Neural cell (in vitro differentiated cells): Measurements from ENCODE around the gene APBB2. TPM values are rescaled to one million over a fixed set of nuclear protein-coding genes. Genes with fewer than 3 reads are reported as not detected.

ENCODE experiments used
- H2AFZ ChIP-seq: fragments of 200-600, 300-800 bp; sonication (generic), shearing (Covaris generic); 2 replicates; pipeline ENCODE4 v1.6.0; 2014; ENCODE audit warnings: low read depth, mild to moderate bottlenecking, antibody characterized with exemption, low read length, moderate library complexity
- H3F3A ChIP-seq: fragments of 200-600 bp; shearing (Covaris generic); 2 replicates; pipeline ENCODE4 v1.6.1; 2016; ENCODE audit warnings: mild to moderate bottlenecking, moderate library complexity, mixed read lengths, antibody characterized with exemption, low read length; ENCODE audit not compliant: insufficient read depth, poor library complexity, severe bottlenecking
- H3K27ac ChIP-seq: fragments of 200-600, 300-800 bp; sonication (generic), shearing (Covaris generic); 2 replicates; pipeline ENCODE4 v1.5.1; 2014; ENCODE audit warnings: mild to moderate bottlenecking, low read length, moderate library complexity
- H3K27me3 ChIP-seq: fragments of 300-800, 200-600 bp; sonication (generic), shearing (Covaris generic); 2 replicates; pipeline ENCODE4 v1.6.0; 2014; ENCODE audit warnings: mild to moderate bottlenecking, low read depth, low read length, moderate library complexity; ENCODE audit not compliant: insufficient read depth
- H3K36me3 ChIP-seq: fragments of 300-800, 200-600 bp; sonication (generic), shearing (Covaris generic); 2 replicates; pipeline ENCODE4 v1.5.1; 2014; ENCODE audit warnings: mild to moderate bottlenecking, antibody characterized with exemption, low read length, moderate library complexity; ENCODE audit not compliant: insufficient read depth
- H3K4me2 ChIP-seq: fragments of 300-800, 200-600 bp; sonication (generic), shearing (Covaris generic); 2 replicates; pipeline ENCODE4 v1.6.0; 2014; ENCODE audit warnings: mild to moderate bottlenecking, low read length
- H3K4me3 ChIP-seq: fragments of 300-800, 200-600 bp; sonication (generic), shearing (Covaris generic); 2 replicates; pipeline ENCODE4 v1.5.1; 2014; ENCODE audit warnings: mild to moderate bottlenecking, low read length, moderate library complexity
- H3K79me2 ChIP-seq: fragments of 200-600 bp; shearing (Covaris generic); replicated peaks from 2 replicates; pipeline ENCODE4 v1.6.0; 2014; ENCODE audit warnings: mild to moderate bottlenecking, low read length, moderate library complexity; ENCODE audit not compliant: insufficient read depth
- H3K9ac ChIP-seq: fragments of 300-800, 200-600 bp; sonication (generic), shearing (Covaris generic); 2 replicates; pipeline ENCODE4 v1.6.1; 2016; ENCODE audit warnings: mild to moderate bottlenecking, low read length, mixed read lengths
- H3K9me2 ChIP-seq: fragments of 200-600 bp; shearing (Covaris generic); 2 replicates; pipeline ENCODE4 v1.6.1; 2016; ENCODE audit warnings: mild to moderate bottlenecking, low read length, mixed read lengths; ENCODE audit not compliant: insufficient read depth
- H3K9me3 ChIP-seq: fragments of 200-600, 300-800 bp; sonication (generic), shearing (Covaris generic); 2 replicates; pipeline ENCODE4 v1.6.1; 2016; ENCODE audit warnings: mild to moderate bottlenecking, mixed run types, low read length, moderate library complexity, mixed read lengths
- H4K20me1 ChIP-seq: fragments of 200-600 bp; shearing (Covaris generic); 2 replicates; pipeline ENCODE4 v1.6.1; 2016; ENCODE audit warnings: mild to moderate bottlenecking, mixed run types; ENCODE audit not compliant: insufficient read depth
- CTCF ChIP-seq: fragments of 450-650 bp; IDR thresholded peaks from 2 replicates; pipeline ENCODE4 v1.5.1; 2014; ENCODE audit warnings: antibody characterized with exemption, mild to moderate bottlenecking, moderate library complexity; ENCODE audit not compliant: poor library complexity, severe bottlenecking
- EP300 ChIP-seq: fragments of 450-650 bp; conservative IDR thresholded peaks from 2 replicates; pipeline ENCODE4 v1.6.1; 2014; ENCODE audit warnings: antibody characterized with exemption, mild to moderate bottlenecking, moderate library complexity; ENCODE audit not compliant: poor library complexity, severe bottlenecking
- MXI1 ChIP-seq: fragments of 450-650 bp; conservative IDR thresholded peaks from 2 replicates; pipeline ENCODE4 v1.6.1; 2014; ENCODE audit warnings: antibody characterized with exemption, mild to moderate bottlenecking; ENCODE audit not compliant: poor library complexity, severe bottlenecking
- POLR2AphosphoS5 ChIP-seq: IDR thresholded peaks from 2 replicates; pipeline ENCODE4 v1.6.1; 2012
- RAD21 ChIP-seq: fragments of 450-650 bp; conservative IDR thresholded peaks from 2 replicates; pipeline ENCODE4 v1.6.1; 2014; ENCODE audit warnings: antibody characterized with exemption, mild to moderate bottlenecking, moderate library complexity
- REST ChIP-seq: IDR thresholded peaks from 2 replicates; pipeline ENCODE4 v1.6.1; 2012; ENCODE audit warnings: borderline replicate concordance
- SMC3 ChIP-seq: fragments of 450-650 bp; conservative IDR thresholded peaks from 2 replicates; pipeline ENCODE4 v1.6.1; 2014; ENCODE audit warnings: antibody characterized with exemption, mild to moderate bottlenecking, moderate library complexity; ENCODE audit not compliant: poor library complexity
- TAF1 ChIP-seq: IDR thresholded peaks from 2 replicates; pipeline ENCODE4 v1.6.1; 2012; ENCODE audit warnings: low read depth
- polyA plus RNA-seq: library from polyadenylated mRNA; depleted of rRNA; stranded (reverse); fragments of >200 nt; gene quantifications from 2 replicates; pipeline ENCODE4 v1.2.3, GENCODE V29; 2014

APBB2 gene
- polyA plus RNA-seq, 1 donor from 2014 or later: 41.9 TPM

DNA sequence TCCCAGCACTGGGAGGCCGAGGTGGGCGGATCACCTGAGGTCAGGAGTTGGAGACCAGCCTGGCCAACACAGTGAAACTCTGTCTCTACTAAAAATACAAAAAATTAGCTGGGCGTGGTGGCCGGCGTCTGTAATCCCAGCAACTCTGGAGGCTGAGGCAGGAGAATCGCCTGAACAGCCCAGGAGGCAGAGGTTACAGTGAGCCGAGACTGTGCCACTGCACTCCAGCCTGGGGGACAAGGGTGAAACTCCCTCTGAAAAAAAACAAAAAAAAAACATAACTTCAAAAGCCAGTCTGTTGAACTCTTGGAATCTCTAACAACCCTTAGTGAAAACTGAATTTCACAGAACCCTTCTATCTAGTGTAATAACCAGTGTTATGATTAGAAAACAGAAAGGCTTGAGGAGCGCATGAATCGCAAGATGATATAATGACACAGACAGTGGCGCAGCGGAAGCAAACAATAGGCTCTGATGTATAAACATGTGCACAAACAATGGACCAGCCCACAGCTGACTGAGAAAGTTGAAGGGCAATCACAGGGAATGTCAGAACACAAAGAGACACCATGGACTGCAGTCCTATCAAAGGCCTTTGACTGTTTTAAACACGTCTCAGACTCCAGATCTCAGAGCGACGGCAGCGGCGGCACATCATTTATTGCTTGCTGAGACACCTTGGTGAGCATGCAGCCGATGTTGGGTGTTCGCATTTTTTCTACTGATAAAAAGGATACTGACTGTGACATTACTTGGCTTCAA is 383.0 kb downstream of the APBB2 start:
- peak overlapping the region; percentile 9 for H3K4me3 ChIP-seq

GRCh38 chr4:40829586-40829985 is 384.8 kb downstream of the APBB2 start:
- Histone ChIP-seq H3K9me2 (no peaks in the 10 kb centered on the region), H3F3A (no peaks in the 10 kb centered on the region), H3K4me3 (no peak overlapping the region), H3K36me3 (no peaks in the 10 kb centered on the region), H3K9me3 (no peaks in the 10 kb centered on the region), H3K9ac (no peak overlapping the region), H3K79me2 (peaks cover 3% of the 10 kb centered on the region), H3K27me3 (no peaks in the 10 kb centered on the region), H3K4me2 (no peak overlapping the region), H4K20me1 (no peaks in the 10 kb centered on the region), H3K27ac (no peak overlapping the region), H2AFZ (no peak overlapping the region)
- no peak for TF ChIP-seq TAF1
- TF ChIP-seq RAD21: no peak
- no peak for TF ChIP-seq REST
- TF ChIP-seq POLR2AphosphoS5: no peak
- TF ChIP-seq SMC3: no peak
- TF ChIP-seq CTCF: no peak
- no peak for TF ChIP-seq EP300

More for the DNA sequence above, 383.0 kb downstream of the APBB2 start:
- TF ChIP-seq EP300 (peak; percentile 88), POLR2AphosphoS5 (peak; percentile 87), CTCF (no peak), REST (no peak), MXI1 (peak; percentile 41)
- Histone ChIP-seq H3K9me3 (no peaks in the 10 kb centered on the region), H3K27me3 (no peaks in the 10 kb centered on the region), H4K20me1 (no peaks in the 10 kb centered on the region), H3K79me2 (peaks cover 3% of the 10 kb centered on the region), H3K27ac (peak overlapping the region; percentile 15), H3K9me2 (no peaks in the 10 kb centered on the region), H2AFZ (no peak overlapping the region), H3K9ac (no peak overlapping the region), H3K36me3 (no peaks in the 10 kb centered on the region), H3F3A (no peaks in the 10 kb centered on the region), H3K4me2 (no peak overlapping the region)
